Activated CD8-positive, alpha-beta T cell treated with anti-CD3 and anti-CD28 coated beads for 36 hours (primary cell): ENCODE results near the gene RECQL5. TPM values are rescaled to one million over a fixed set of nuclear protein-coding genes. Genes with fewer than 3 reads are reported as not detected.

Source experiments
- ATAC-seq: fragments of 200-7000 bp; cut with Tn5 transposase; one replicate; pipeline ENCODE4 v1.10.0; 2021; ENCODE audit warnings: mild to moderate bottlenecking, moderate library complexity
- CTCF ChIA-PET: fragments of 350-600 bp; sonication (Branson Sonifier 250); formaldehyde crosslinking; loops from one replicate; lab custom pipeline; 2021; ENCODE audit warnings: antibody characterized with exemption; lab: Charles Lee
- POLR2A ChIA-PET: fragments of 350-600 bp; sonication (Branson Sonifier 250); formaldehyde crosslinking; loops from one replicate; lab custom pipeline; 2021; ENCODE audit warnings: antibody characterized with exemption; lab: Charles Lee
- DNase-seq: peaks from one replicate; pipeline ENCODE4 v3.0.0-alpha.2; 2020
- H3K27ac Mint-ChIP-seq: one replicate; pipeline ENCODE4 v1.8.0; 2021; ENCODE audit warnings: mild to moderate bottlenecking, mixed read lengths
- H3K27me3 Mint-ChIP-seq: one replicate; pipeline ENCODE4 v1.8.0; 2021; ENCODE audit warnings: mixed read lengths
- H3K36me3 Mint-ChIP-seq: one replicate; pipeline ENCODE4 v1.8.0; 2021; ENCODE audit warnings: low read depth, mixed read lengths
- H3K4me1 Mint-ChIP-seq: one replicate; pipeline ENCODE4 v1.8.0; 2021; ENCODE audit warnings: low read depth, mixed read lengths
- H3K4me3 Mint-ChIP-seq: one replicate; pipeline ENCODE4 v1.8.0; 2021; ENCODE audit warnings: mild to moderate bottlenecking, moderate library complexity, mixed read lengths
- H3K9me3 Mint-ChIP-seq: one replicate; pipeline ENCODE4 v1.8.0; 2021; ENCODE audit warnings: mixed read lengths
- CTCF ChIP-seq: fragments of 200-600 bp; IDR thresholded peaks from one replicate; pipeline ENCODE4 v1.8.0; 2022; ENCODE audit warnings: antibody characterized with exemption, mild to moderate bottlenecking
- intact Hi-C: fragments of 100-400 bp; cut with micrococcal nuclease; formaldehyde crosslinking; loops from one replicate; pipeline ENCODE4 v1.10.0; 2022
- total RNA-seq, 2 experiments: library from RNA; stranded (reverse); gene quantifications; one replicate each; pipeline ENCODE4 v1.2.3, GENCODE V29; 2021

RECQL5 gene
- total RNA-seq, 2 experiments from 2014 or later = 33.3 to 34.2 TPM

DNA sequence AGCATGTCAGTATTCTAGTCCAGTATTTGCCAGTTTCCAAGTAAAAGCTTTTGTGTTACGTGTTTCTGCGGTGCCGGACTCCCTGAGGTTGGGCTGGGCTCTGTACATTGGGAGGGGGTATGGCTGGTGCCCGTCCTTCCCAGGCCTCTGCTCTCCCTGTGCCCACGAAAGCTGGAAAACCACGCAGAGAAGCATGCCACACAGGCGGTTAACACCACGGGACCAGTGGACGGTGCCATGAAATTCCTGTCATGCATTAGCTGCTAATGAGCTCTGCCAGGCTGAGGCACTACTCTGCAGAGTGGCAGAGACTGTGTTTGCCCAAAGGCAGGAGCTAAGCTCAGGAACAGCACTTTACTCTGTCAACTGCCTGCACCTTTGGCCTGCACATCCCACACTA lies 25.6 kb downstream of the RECQL5 start:
- intact Hi-C loops = no loop called here
- Mint-ChIP-seq H3K4me3 (no peak overlapping the region), H3K9me3 (no peaks in the 10 kb centered on the region), H3K27me3 (no peaks in the 10 kb centered on the region), H3K4me1 (peaks cover 4% of the 10 kb centered on the region), H3K36me3 (no peaks in the 10 kb centered on the region), H3K27ac (no peak overlapping the region)
- ATAC-seq = no peak
- ChIA-PET POLR2A (interaction anchor here (1.9 kb wide), 1 partner anchor 31 kb away, joined by 4 read pairs; no protein-coding TSS in a partner anchor), CTCF (interaction anchor here (0.8 to 6.8 kb wide), 5 partner anchors 8 to 108 kb away, joined by 3 to 46 read pairs (median 4); partner anchors contain the start of genes RECQL5, SAP30BP and SMIM5)
- DNase-seq = no peak
- no peak for TF ChIP-seq CTCF

- CTCF ChIA-PET = interaction anchor here (1.3 to 6.8 kb wide), 4 partner anchors 7 to 108 kb away, joined by 3 to 46 read pairs (median 14); partner anchors contain the start of gene SMIM5
- intact Hi-C loops = no loop called here
- no peak for ATAC-seq
- H3K9me3 Mint-ChIP-seq = no peaks in the 10 kb centered on the region
- no peak overlapping the region for H3K27ac Mint-ChIP-seq
- H3K4me3 Mint-ChIP-seq = no peak overlapping the region
- no peaks in the 10 kb centered on the region for H3K4me1 Mint-ChIP-seq
- no peaks in the 10 kb centered on the region for H3K27me3 Mint-ChIP-seq
- no peak for TF ChIP-seq CTCF
- DNase-seq = no peak
- POLR2A ChIA-PET = interaction anchor here (1.9 kb wide), 1 partner anchor 31 kb away, joined by 4 read pairs; no protein-coding TSS in a partner anchor
- no peaks in the 10 kb centered on the region for H3K36me3 Mint-ChIP-seq
Observed at GRCh38 chr17:75640556-75641119, 26.3 kb downstream of the RECQL5 start.

GRCh38 chr17:75639771-75640555 lies 27.0 kb downstream of the RECQL5 start:
- CTCF ChIA-PET = interaction anchor here (1.4 to 12.2 kb wide), 2 partner anchors 12 to 108 kb away, joined by 4 to 280 read pairs; no protein-coding TSS in a partner anchor
- TF ChIP-seq CTCF = no peak
- H3K9me3 Mint-ChIP-seq = no peaks in the 10 kb centered on the region

DNA sequence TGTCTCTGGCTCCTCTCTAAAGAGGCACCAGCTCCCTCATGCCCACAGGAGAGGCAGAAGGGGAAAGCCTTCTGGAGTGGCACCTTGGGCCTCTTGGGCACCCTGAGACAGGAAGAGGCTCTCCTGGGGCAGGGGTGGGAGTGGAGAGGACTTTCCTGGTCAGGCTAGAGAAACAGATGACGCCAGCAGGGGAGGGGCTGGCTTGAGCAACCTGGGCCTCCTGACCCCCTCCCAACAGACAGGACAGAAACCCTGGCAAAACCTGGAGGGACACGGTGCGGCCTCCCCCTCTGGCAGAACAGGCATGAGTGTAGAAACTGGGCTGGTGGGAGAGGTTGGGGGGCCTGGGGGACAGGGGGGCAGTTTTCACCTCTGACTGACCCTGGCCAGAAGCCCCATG lies 27.6 kb downstream of the RECQL5 start:
- POLR2A ChIA-PET = no interaction called here
- Mint-ChIP-seq H3K27ac (no peak overlapping the region), H3K27me3 (no peaks in the 10 kb centered on the region), H3K4me3 (no peak overlapping the region), H3K36me3 (no peaks in the 10 kb centered on the region), H3K9me3 (no peaks in the 10 kb centered on the region), H3K4me1 (no peaks in the 10 kb centered on the region)
- no peak for TF ChIP-seq CTCF
- DNase-seq (no peak), ATAC-seq (no peak)
- CTCF ChIA-PET = interaction anchor here (1.3 to 12.2 kb wide), 2 partner anchors 17 to 109 kb away, joined by 5 to 280 read pairs; no protein-coding TSS in a partner anchor
- intact Hi-C loops = no loop called here

More at GRCh38 chr17:75639771-75640555, 27.0 kb downstream of the RECQL5 start:
- intact Hi-C loops = no loop called here
- POLR2A ChIA-PET = no interaction called here
- H3K4me3 Mint-ChIP-seq = no peak overlapping the region
- ATAC-seq (no peak), DNase-seq (no peak)
- H3K4me1 Mint-ChIP-seq = no peaks in the 10 kb centered on the region
- H3K27me3 Mint-ChIP-seq = no peaks in the 10 kb centered on the region
- H3K36me3 Mint-ChIP-seq = no peaks in the 10 kb centered on the region
- no peak overlapping the region for H3K27ac Mint-ChIP-seq
